Mucosa of stomach (tissue), 1 donor: ENCODE results near the gene ULK1.

Source experiments
- H3K27me3 ChIP-seq: one replicate; pipeline ENCODE4 v1.7.0; 2013; ENCODE audit warnings: mild to moderate bottlenecking, low read length; ENCODE audit not compliant: control insufficient read depth, insufficient read depth
- H3K36me3 ChIP-seq: one replicate; pipeline ENCODE4 v1.7.0; 2013; ENCODE audit warnings: low read length; ENCODE audit not compliant: control insufficient read depth, insufficient read depth
- H3K4me1 ChIP-seq: one replicate; pipeline ENCODE4 v1.7.0; 2013; ENCODE audit warnings: mild to moderate bottlenecking, low read length; ENCODE audit not compliant: control insufficient read depth, insufficient read depth
- H3K4me3 ChIP-seq: one replicate; pipeline ENCODE4 v1.7.0; 2013; ENCODE audit warnings: low read length
- H3K9ac ChIP-seq: one replicate; pipeline ENCODE4 v1.7.0; 2013; ENCODE audit warnings: mild to moderate bottlenecking, low read length, moderate library complexity
- H3K9me3 ChIP-seq: one replicate; pipeline ENCODE4 v1.7.0; 2013; ENCODE audit warnings: mild to moderate bottlenecking, low read length, moderate library complexity; ENCODE audit not compliant: control insufficient read depth
- donor health status: Pancreatic carcinoma.

ULK1 gene

GRCh38 chr12:131915823-131916222 lies 21.4 kb downstream of the ULK1 start:
- H3K4me1 ChIP-seq: no peaks in the 10 kb centered on the region
- H3K9ac ChIP-seq: no peak overlapping the region
- no peaks in the 10 kb centered on the region for H3K36me3 ChIP-seq
- no peak overlapping the region for H3K4me3 ChIP-seq
- no peaks in the 10 kb centered on the region for H3K27me3 ChIP-seq
- no peaks in the 10 kb centered on the region for H3K9me3 ChIP-seq

- Histone ChIP-seq H3K4me3 (no peak overlapping the region), H3K9me3 (no peaks in the 10 kb centered on the region), H3K9ac (no peak overlapping the region), H3K36me3 (no peaks in the 10 kb centered on the region), H3K27me3 (no peaks in the 10 kb centered on the region), H3K4me1 (no peaks in the 10 kb centered on the region)
Measured at GRCh38 chr12:131916306-131917138, 22.1 kb downstream of the ULK1 start.

GRCh38 chr12:131917139-131917710 lies 22.8 kb downstream of the ULK1 start:
- Histone ChIP-seq H3K27me3 (no peaks in the 10 kb centered on the region), H3K4me3 (no peak overlapping the region), H3K9ac (no peak overlapping the region), H3K4me1 (no peaks in the 10 kb centered on the region), H3K36me3 (no peaks in the 10 kb centered on the region), H3K9me3 (no peaks in the 10 kb centered on the region)

- Histone ChIP-seq H3K4me3 (no peak overlapping the region), H3K9me3 (no peaks in the 10 kb centered on the region), H3K4me1 (no peaks in the 10 kb centered on the region), H3K36me3 (no peaks in the 10 kb centered on the region), H3K27me3 (no peaks in the 10 kb centered on the region), H3K9ac (no peak overlapping the region)
Measured at GRCh38 chr12:131917711-131918306, 23.4 kb downstream of the ULK1 start.

GRCh38 chr12:131918311-131919050 lies 24.1 kb downstream of the ULK1 start:
- Histone ChIP-seq H3K4me1 (no peaks in the 10 kb centered on the region), H3K9ac (no peak overlapping the region), H3K9me3 (no peaks in the 10 kb centered on the region), H3K4me3 (no peak overlapping the region), H3K36me3 (no peaks in the 10 kb centered on the region), H3K27me3 (no peaks in the 10 kb centered on the region)

GRCh38 chr12:131919051-131919347 lies 24.6 kb downstream of the ULK1 start:
- Histone ChIP-seq H3K4me1 (no peaks in the 10 kb centered on the region), H3K4me3 (no peak overlapping the region), H3K9ac (no peak overlapping the region), H3K36me3 (no peaks in the 10 kb centered on the region), H3K27me3 (no peaks in the 10 kb centered on the region), H3K9me3 (no peaks in the 10 kb centered on the region)

- H3K4me3 ChIP-seq: no peak overlapping the region
- no peaks in the 10 kb centered on the region for H3K36me3 ChIP-seq
- H3K9me3 ChIP-seq: no peaks in the 10 kb centered on the region
- H3K9ac ChIP-seq: no peak overlapping the region
- no peaks in the 10 kb centered on the region for H3K27me3 ChIP-seq
- no peaks in the 10 kb centered on the region for H3K4me1 ChIP-seq
Measured at GRCh38 chr12:131919366-131920156, 25.1 kb downstream of the ULK1 start.

- Histone ChIP-seq H3K36me3 (no peaks in the 10 kb centered on the region), H3K9ac (no peak overlapping the region), H3K4me1 (no peaks in the 10 kb centered on the region), H3K27me3 (no peaks in the 10 kb centered on the region), H3K4me3 (no peak overlapping the region), H3K9me3 (no peaks in the 10 kb centered on the region)
Measured at GRCh38 chr12:131920157-131920508, 25.7 kb downstream of the ULK1 start.

GRCh38 chr12:131920902-131921840 lies 26.7 kb downstream of the ULK1 start:
- Histone ChIP-seq H3K36me3 (no peaks in the 10 kb centered on the region), H3K9ac (no peak overlapping the region), H3K4me1 (no peaks in the 10 kb centered on the region), H3K9me3 (no peaks in the 10 kb centered on the region), H3K4me3 (no peak overlapping the region), H3K27me3 (no peaks in the 10 kb centered on the region)

- no peaks in the 10 kb centered on the region for H3K27me3 ChIP-seq
- H3K36me3 ChIP-seq: no peaks in the 10 kb centered on the region
- no peak overlapping the region for H3K9ac ChIP-seq
- no peaks in the 10 kb centered on the region for H3K4me1 ChIP-seq
- H3K4me3 ChIP-seq: no peak overlapping the region
- no peaks in the 10 kb centered on the region for H3K9me3 ChIP-seq
Measured at GRCh38 chr12:131921866-131922769, 27.7 kb downstream of the ULK1 start.
